Fibroblast of lung (primary cell): ENCODE results near the gene NUS1.

Experiments used
- EZH2 ChIP-seq: IDR thresholded peaks from 2 replicates; pipeline ENCODE4 v1.5.1; 2012; ENCODE audit warnings: low read length, control low read depth, mild to moderate bottlenecking; ENCODE audit errors: missing control alignments
- TF ChIP-seq, protein P1 (sequence below), 2 donors: IDR thresholded peaks in 1 of 2; conservative IDR thresholded peaks in 1 of 2; 1 replicate in 1 of 2; 2 replicates in 1 of 2; pipeline ENCODE4 v1.5.1; 2011 to 2012; ENCODE audit warnings: low read length in 2 of 2, control low read depth in 1 of 2, inconsistent platforms in 1 of 2, low read depth in 1 of 2, mild to moderate bottlenecking in 1 of 2

- TF ChIP-seq, protein P1, sequence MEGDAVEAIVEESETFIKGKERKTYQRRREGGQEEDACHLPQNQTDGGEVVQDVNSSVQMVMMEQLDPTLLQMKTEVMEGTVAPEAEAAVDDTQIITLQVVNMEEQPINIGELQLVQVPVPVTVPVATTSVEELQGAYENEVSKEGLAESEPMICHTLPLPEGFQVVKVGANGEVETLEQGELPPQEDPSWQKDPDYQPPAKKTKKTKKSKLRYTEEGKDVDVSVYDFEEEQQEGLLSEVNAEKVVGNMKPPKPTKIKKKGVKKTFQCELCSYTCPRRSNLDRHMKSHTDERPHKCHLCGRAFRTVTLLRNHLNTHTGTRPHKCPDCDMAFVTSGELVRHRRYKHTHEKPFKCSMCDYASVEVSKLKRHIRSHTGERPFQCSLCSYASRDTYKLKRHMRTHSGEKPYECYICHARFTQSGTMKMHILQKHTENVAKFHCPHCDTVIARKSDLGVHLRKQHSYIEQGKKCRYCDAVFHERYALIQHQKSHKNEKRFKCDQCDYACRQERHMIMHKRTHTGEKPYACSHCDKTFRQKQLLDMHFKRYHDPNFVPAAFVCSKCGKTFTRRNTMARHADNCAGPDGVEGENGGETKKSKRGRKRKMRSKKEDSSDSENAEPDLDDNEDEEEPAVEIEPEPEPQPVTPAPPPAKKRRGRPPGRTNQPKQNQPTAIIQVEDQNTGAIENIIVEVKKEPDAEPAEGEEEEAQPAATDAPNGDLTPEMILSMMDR (conservative IDR thresholded peaks at IDR 0.05 in 1 of 2, IDR thresholded peaks at IDR 0.05 in 1 of 2; ENCODE audit: low read depth in 1 of 2, low read length in 2 of 2): no peak
- TF ChIP-seq EZH2: no peak
Measured at GRCh38 chr6:117653949-117654348, 21.3 kb upstream of the NUS1 start.
